Suprapubic skin (tissue), 4 donors: ENCODE measurements around the gene ING3.

Experiments
- CTCF ChIP-seq, 2 donors: fragments of 200-600 bp in 1 of 2; fragments of 450-650 bp in 1 of 2; sonication (generic) in 1 of 2; IDR thresholded peaks; one replicate each; pipeline ENCODE4 v1.5.1; 2016 to 2019; ENCODE audit warnings: antibody characterized with exemption in 2 of 2, mild to moderate bottlenecking in 1 of 2, moderate library complexity in 1 of 2
- POLR2A ChIP-seq, 2 donors: fragments of 450-650 bp; IDR thresholded peaks; one replicate each; pipeline ENCODE4 v1.6.1; 2017; ENCODE audit warnings: antibody characterized with exemption in 2 of 2, mild to moderate bottlenecking in 2 of 2, moderate library complexity in 2 of 2
- POLR2AphosphoS5 ChIP-seq, 3 donors: sonication (generic); formaldehyde crosslinking; IDR thresholded peaks; one replicate each; pipeline ENCODE4 v1.6.1; 2017; ENCODE audit warnings: antibody characterized with exemption in 3 of 3

- TF ChIP-seq CTCF (IDR thresholded peaks at IDR 0.05) (no peak), POLR2AphosphoS5 (IDR thresholded peaks at IDR 0.05) (no peak), POLR2A (IDR thresholded peaks at IDR 0.05) (no peak)
Observed at GRCh38 chr7:120942861-120943260, 7.7 kb upstream of the ING3 start.
